HEK293T (cell line): ENCODE measurements around the gene PRND.
"Not testable (repeated sequence)": the region's sequence is repeated elsewhere in the genome, so short reads cannot be mapped to it uniquely, and the experiment has no call there.

Source experiments
- CTCF ChIA-PET: fragments of 350-600 bp; formaldehyde crosslinking; extraction: SDS; loops from one replicate; lab custom pipeline; 2021; ENCODE audit warnings: antibody characterized with exemption, inconsistent platforms; lab: Yijun Ruan, JAX
- POLR2A ChIA-PET: fragments of 350-600 bp; formaldehyde crosslinking; extraction: SDS; loops from one replicate; lab custom pipeline; 2020; ENCODE audit warnings: antibody characterized with exemption, inconsistent platforms; lab: Yijun Ruan, JAX
- DNase-seq: peaks from one replicate; pipeline ENCODE4 v3.0.0; 2012; ENCODE audit warnings: mixed read lengths; ENCODE audit errors: extremely low spot score
- ARNT ChIP-seq: fragments of 450-650 bp; IDR thresholded peaks from 2 replicates; pipeline ENCODE4 v1.6.1; 2017; ENCODE audit warnings: mild to moderate bottlenecking
- BHLHE40 ChIP-seq: fragments of 450-650 bp; IDR thresholded peaks from 2 replicates; pipeline ENCODE4 v1.6.1; 2016; ENCODE audit warnings: mild to moderate bottlenecking, moderate library complexity, borderline replicate concordance
- CTBP1 ChIP-seq: fragments of 450-650 bp; IDR thresholded peaks from 2 replicates; pipeline ENCODE4 v1.6.1; 2016; ENCODE audit warnings: borderline replicate concordance
- ELF4 ChIP-seq: fragments of 450-650 bp; IDR thresholded peaks from 2 replicates; pipeline ENCODE4 v1.6.1; 2017; ENCODE audit warnings: antibody characterized with exemption
- FOXA1 ChIP-seq: fragments of 450-650 bp; IDR thresholded peaks from 2 replicates; pipeline ENCODE4 v1.6.1; 2016; ENCODE audit warnings: mild to moderate bottlenecking
- FOXK2 ChIP-seq: fragments of 450-650 bp; IDR thresholded peaks from 2 replicates; pipeline ENCODE4 v1.6.1; 2016; ENCODE audit warnings: mild to moderate bottlenecking
- FOXM1 ChIP-seq: fragments of 450-650 bp; IDR thresholded peaks from 2 replicates; pipeline ENCODE4 v1.6.1; 2017; ENCODE audit warnings: mild to moderate bottlenecking, borderline replicate concordance
- HDGF ChIP-seq: fragments of 450-650 bp; IDR thresholded peaks from 2 replicates; pipeline ENCODE4 v1.6.1; 2017; ENCODE audit warnings: antibody characterized with exemption, borderline replicate concordance
- L3MBTL2 ChIP-seq: fragments of 450-650 bp; conservative IDR thresholded peaks from 2 replicates; pipeline ENCODE4 v1.6.1; 2016; ENCODE audit warnings: mild to moderate bottlenecking
- LEF1 ChIP-seq: fragments of 450-650 bp; IDR thresholded peaks from 2 replicates; pipeline ENCODE4 v1.6.1; 2017; ENCODE audit warnings: mild to moderate bottlenecking, borderline replicate concordance
- NFRKB ChIP-seq: fragments of 450-650 bp; IDR thresholded peaks from 2 replicates; pipeline ENCODE4 v1.6.1; 2016; ENCODE audit warnings: mild to moderate bottlenecking, moderate library complexity
- PKNOX1 ChIP-seq: fragments of 450-650 bp; IDR thresholded peaks from 2 replicates; pipeline ENCODE4 v1.6.1; 2016
- SP1 ChIP-seq: fragments of 450-650 bp; IDR thresholded peaks from 2 replicates; pipeline ENCODE4 v1.6.1; 2017
- SUZ12 ChIP-seq: fragments of 450-650 bp; IDR thresholded peaks from 2 replicates; pipeline ENCODE4 v1.6.1; 2016; ENCODE audit warnings: mild to moderate bottlenecking
- TARDBP ChIP-seq: fragments of 450-650 bp; IDR thresholded peaks from 2 replicates; pipeline ENCODE4 v1.6.1; 2016
- ZNF384 ChIP-seq: fragments of 450-650 bp; IDR thresholded peaks from 2 replicates; pipeline ENCODE4 v1.6.1; 2016

The PRND gene

GRCh38 chr20:4737857-4738627, 16.3 kb downstream of the PRND start:
- CTCF ChIA-PET: no interaction called here
- POLR2A ChIA-PET: no interaction called here
- no peak for DNase-seq
- no peak for TF ChIP-seq FOXA1
- TF ChIP-seq LEF1: no peak
- no peak for TF ChIP-seq HDGF
- no peak for TF ChIP-seq FOXM1
- TF ChIP-seq NFRKB: no peak
- no peak for TF ChIP-seq ELF4
- no peak for TF ChIP-seq ARNT
- TF ChIP-seq TARDBP: no peak
- TF ChIP-seq SUZ12: no peak
- TF ChIP-seq BHLHE40: no peak
- TF ChIP-seq FOXK2: no peak
- no peak for TF ChIP-seq L3MBTL2

- DNase-seq: peak; percentile 74
- POLR2A ChIA-PET: no interaction called here
- CTCF ChIA-PET: interaction anchor here (0.6 to 1.3 kb wide), 12 partner anchors 8 to 674 kb away, joined by 3 to 6 read pairs (median 3); partner anchors contain the start of gene PRND
- TF ChIP-seq SUZ12 (no peak), L3MBTL2 (peak; percentile 45; the same call in 1 of the 2 replicates)
These were observed 19.2 kb downstream of the PRND start for GRCh38 chr20:4740774-4741431.

- no peak for DNase-seq
- TF ChIP-seq PKNOX1: no peak
- no peak for TF ChIP-seq ARNT
- TF ChIP-seq FOXK2: no peak
- TF ChIP-seq FOXM1: no peak
- TF ChIP-seq TARDBP: no peak
- ChIA-PET CTCF (no interaction called here), POLR2A (no interaction called here)
These were observed 27.1 kb downstream of the PRND start for GRCh38 chr20:4748847-4749246.

GRCh38 chr20:4749326-4749725, 27.6 kb downstream of the PRND start:
- ChIA-PET POLR2A (no interaction called here), CTCF (no interaction called here)
- DNase-seq: no peak
- TF ChIP-seq L3MBTL2: no peak
- no peak for TF ChIP-seq SUZ12
- TF ChIP-seq CTBP1: no peak
- TF ChIP-seq PKNOX1: no peak
- TF ChIP-seq FOXA1: no peak
- TF ChIP-seq BHLHE40: no peak
- no peak for TF ChIP-seq SP1
- TF ChIP-seq NFRKB: no peak
- TF ChIP-seq TARDBP: no peak
- no peak for TF ChIP-seq ZNF384
- no peak for TF ChIP-seq HDGF

GRCh38 chr20:4750381-4750780, 28.7 kb downstream of the PRND start:
- no peak for DNase-seq
- TF ChIP-seq FOXA1 (no peak), LEF1 (no peak), TARDBP (no peak), FOXM1 (no peak), HDGF (no peak), BHLHE40 (no peak), SUZ12 (no peak), FOXK2 (no peak), SP1 (no peak), L3MBTL2 (no peak), ARNT (no peak)
- POLR2A ChIA-PET: no interaction called here
- CTCF ChIA-PET: interaction anchor here (0.6 kb wide), 1 partner anchor 25 kb away, joined by 3 read pairs; no protein-coding TSS in a partner anchor

GRCh38 chr20:4759100-4759884, 37.6 kb downstream of the PRND start:
- CTCF ChIA-PET: interaction anchor here (0.6 to 1.1 kb wide), 2 partner anchors 27 to 436 kb away, joined by 3 read pairs; no protein-coding TSS in a partner anchor
- DNase-seq: not testable (repeated sequence)
- POLR2A ChIA-PET: interaction anchor here (0.8 kb wide), 1 partner anchor 360 kb away, joined by 3 read pairs; the partner anchor contains the start of gene PCNA

GRCh38 chr20:4763261-4763660, 41.6 kb downstream of the PRND start:
- ChIA-PET POLR2A (no interaction called here), CTCF (no interaction called here)
- TF ChIP-seq PKNOX1 (no peak), FOXA1 (no peak), LEF1 (no peak), NFRKB (no peak), FOXM1 (no peak), L3MBTL2 (no peak)
- no peak for DNase-seq
